ENCODE data around the gene SDK2. TPM values are rescaled to one million over a fixed set of nuclear protein-coding genes. Genes with fewer than 3 reads are reported as not detected.

SDK2 gene
- polyA plus RNA-seq, 1 of the 3 experiments (the other 2 are of a cell fraction), result 0.02 TPM

GRCh38 chr17:73566905-73567782 is 77.1 kb downstream of the SDK2 start:
- no peaks in the 10 kb centered on the region for H3K9me2 ChIP-seq
- H2AFZ ChIP-seq (ENCODE audit: low read depth), result no peak overlapping the region
- H3K4me3 ChIP-seq (ENCODE audit: low read depth in 2 of 2, low read length in 1 of 2), result no peak overlapping the region
- no peaks in the 10 kb centered on the region for H3K27me3 ChIP-seq (ENCODE audit: insufficient read depth)
- no peaks in the 10 kb centered on the region for H3K4me1 ChIP-seq (ENCODE audit: control insufficient read depth in 1 of 2, insufficient read depth in 2 of 2, low read depth in 1 of 2, low read length in 1 of 2)
- H3K4me2 ChIP-seq, result no peak overlapping the region
- no peak for DNase-seq
- no peaks in the 10 kb centered on the region for H3K9me3 ChIP-seq
- no peaks in the 10 kb centered on the region for H3K36me3 ChIP-seq (replicated peaks in 1 of 2; ENCODE audit: control insufficient read depth in 1 of 2, insufficient read depth in 2 of 2, low read length in 1 of 2)
- ChIA-PET POLR2A (no interaction called here), CTCF (interaction anchor here (1.2 to 2.9 kb wide), 4 partner anchors 9 to 360 kb away, joined by 3 to 15 read pairs (median 8); no protein-coding TSS in a partner anchor)
- no peak for TF ChIP-seq RAD21 (IDR thresholded peaks at IDR 0.05; ENCODE audit: low read length)
- TF ChIP-seq MEF2A (IDR thresholded peaks at IDR 0.05; ENCODE audit: borderline replicate concordance, low read depth), result no peak
- no peak for TF ChIP-seq TEAD4 (IDR thresholded peaks at IDR 0.05; ENCODE audit: borderline replicate concordance, insufficient read depth)
- TF ChIP-seq JUND (IDR thresholded peaks at IDR 0.05), result no peak
- no peak for TF ChIP-seq EP300 (IDR thresholded peaks at IDR 0.05; ENCODE audit: borderline replicate concordance in 1 of 2, low read depth in 1 of 2, low read length in 1 of 2)
- TF ChIP-seq, protein P1, sequence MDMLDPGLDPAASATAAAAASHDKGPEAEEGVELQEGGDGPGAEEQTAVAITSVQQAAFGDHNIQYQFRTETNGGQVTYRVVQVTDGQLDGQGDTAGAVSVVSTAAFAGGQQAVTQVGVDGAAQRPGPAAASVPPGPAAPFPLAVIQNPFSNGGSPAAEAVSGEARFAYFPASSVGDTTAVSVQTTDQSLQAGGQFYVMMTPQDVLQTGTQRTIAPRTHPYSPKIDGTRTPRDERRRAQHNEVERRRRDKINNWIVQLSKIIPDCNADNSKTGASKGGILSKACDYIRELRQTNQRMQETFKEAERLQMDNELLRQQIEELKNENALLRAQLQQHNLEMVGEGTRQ (IDR thresholded peaks at IDR 0.05; ENCODE audit: borderline replicate concordance, low read depth, low read length), result no peak
- no peak for TF ChIP-seq RXRA (IDR thresholded peaks at IDR 0.05; ENCODE audit: borderline replicate concordance, low read depth)
- no peak for TF ChIP-seq MAX (IDR thresholded peaks at IDR 0.05; ENCODE audit: low read depth)
- no peak for TF ChIP-seq ELF1 (IDR thresholded peaks at IDR 0.05)
- TF ChIP-seq NRF1 (IDR thresholded peaks at IDR 0.05; ENCODE audit: low read depth, low read length), result no peak
- no peak for TF ChIP-seq MXI1 (IDR thresholded peaks at IDR 0.05; ENCODE audit: low read depth, low read length)
- TF ChIP-seq RFX5 (IDR thresholded peaks at IDR 0.05; ENCODE audit: low read length), result no peak
- no peak for TF ChIP-seq REST (IDR thresholded peaks at IDR 0.05; ENCODE audit: low read depth, low read length)
- no peak for TF ChIP-seq EZH2phosphoT487 (IDR thresholded peaks at IDR 0.05; ENCODE audit: borderline replicate concordance, low read depth)
- no peak for TF ChIP-seq FOXM1 (IDR thresholded peaks at IDR 0.05; ENCODE audit: low read depth)
- no peak for TF ChIP-seq YY1 (IDR thresholded peaks at IDR 0.05; ENCODE audit: low read depth)
- TF ChIP-seq, protein P2, sequence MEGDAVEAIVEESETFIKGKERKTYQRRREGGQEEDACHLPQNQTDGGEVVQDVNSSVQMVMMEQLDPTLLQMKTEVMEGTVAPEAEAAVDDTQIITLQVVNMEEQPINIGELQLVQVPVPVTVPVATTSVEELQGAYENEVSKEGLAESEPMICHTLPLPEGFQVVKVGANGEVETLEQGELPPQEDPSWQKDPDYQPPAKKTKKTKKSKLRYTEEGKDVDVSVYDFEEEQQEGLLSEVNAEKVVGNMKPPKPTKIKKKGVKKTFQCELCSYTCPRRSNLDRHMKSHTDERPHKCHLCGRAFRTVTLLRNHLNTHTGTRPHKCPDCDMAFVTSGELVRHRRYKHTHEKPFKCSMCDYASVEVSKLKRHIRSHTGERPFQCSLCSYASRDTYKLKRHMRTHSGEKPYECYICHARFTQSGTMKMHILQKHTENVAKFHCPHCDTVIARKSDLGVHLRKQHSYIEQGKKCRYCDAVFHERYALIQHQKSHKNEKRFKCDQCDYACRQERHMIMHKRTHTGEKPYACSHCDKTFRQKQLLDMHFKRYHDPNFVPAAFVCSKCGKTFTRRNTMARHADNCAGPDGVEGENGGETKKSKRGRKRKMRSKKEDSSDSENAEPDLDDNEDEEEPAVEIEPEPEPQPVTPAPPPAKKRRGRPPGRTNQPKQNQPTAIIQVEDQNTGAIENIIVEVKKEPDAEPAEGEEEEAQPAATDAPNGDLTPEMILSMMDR (IDR thresholded peaks at IDR 0.05), result no peak
- TF ChIP-seq GATA2 (CRISPR knock-in tag; IDR thresholded peaks at IDR 0.05), result no peak
- no peak for TF ChIP-seq SIN3A (IDR thresholded peaks at IDR 0.05; ENCODE audit: borderline replicate concordance, low read depth, low read length)
- no peak for TF ChIP-seq NFIC (IDR thresholded peaks at IDR 0.05; ENCODE audit: borderline replicate concordance)
- H3K79me2 ChIP-seq (ENCODE audit: insufficient read depth), result no peaks in the 10 kb centered on the region
- no peaks in the 10 kb centered on the region for H4K20me1 ChIP-seq (ENCODE audit: insufficient read depth)
- H3F3A ChIP-seq (replicated peaks; ENCODE audit: insufficient read depth), result no peaks in the 10 kb centered on the region
- 31% methylated on average over 11 of the region's 11 CpGs for WGBS (ENCODE audit: low lambda C conversion rate)
- H3K27ac ChIP-seq (ENCODE audit: low read depth in 2 of 2, low read length in 1 of 2), result no peak overlapping the region
- H3K9ac ChIP-seq, result no peak overlapping the region
